Astrocyte of the spinal cord (primary cell): ENCODE results near the gene STK32C.
A peak's percentile ranks its signal among the peaks of the same experiment; 100 is the strongest.

Experiments used
- DNase-seq: peaks from one replicate; pipeline ENCODE4 v3.0.0; 2011; ENCODE audit warnings: low read depth, low spot score
- H3K4me3 ChIP-seq: 2 replicates; pipeline ENCODE4 v1.5.1; 2011; ENCODE audit warnings: low read depth, mild to moderate bottlenecking, low read length, moderate library complexity
- in situ Hi-C: cut with HindIII; loops from 2 replicates; pipeline ENCODE4 v1.10.0; 2017; ENCODE audit warnings: low sequenced_read_pairs
- TF ChIP-seq, protein P1 (sequence below): IDR thresholded peaks from 2 replicates; pipeline ENCODE4 v1.5.1; 2012; ENCODE audit warnings: low read depth, mild to moderate bottlenecking, low read length, inconsistent platforms

Gene STK32C

DNA sequence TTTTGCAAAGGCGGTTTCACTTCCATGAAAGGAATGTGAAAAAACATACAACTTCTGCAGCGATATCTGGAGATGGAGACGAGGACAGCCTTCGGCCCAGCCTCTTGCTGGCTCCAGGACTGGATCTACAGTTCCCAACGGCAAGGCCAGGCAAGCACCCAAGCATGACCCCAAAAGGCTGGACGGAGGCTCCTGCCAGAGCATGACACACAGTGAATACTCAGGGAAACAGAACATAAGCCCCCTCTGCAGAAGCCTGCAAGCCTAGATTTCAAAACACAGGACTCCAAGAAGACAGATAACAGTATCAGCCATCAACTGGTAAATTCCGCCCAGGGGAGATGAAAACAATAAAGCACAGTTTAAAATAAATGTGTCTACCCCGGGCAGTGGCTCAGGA lies 21.0 kb upstream of the STK32C start:
- TF ChIP-seq, protein P1, sequence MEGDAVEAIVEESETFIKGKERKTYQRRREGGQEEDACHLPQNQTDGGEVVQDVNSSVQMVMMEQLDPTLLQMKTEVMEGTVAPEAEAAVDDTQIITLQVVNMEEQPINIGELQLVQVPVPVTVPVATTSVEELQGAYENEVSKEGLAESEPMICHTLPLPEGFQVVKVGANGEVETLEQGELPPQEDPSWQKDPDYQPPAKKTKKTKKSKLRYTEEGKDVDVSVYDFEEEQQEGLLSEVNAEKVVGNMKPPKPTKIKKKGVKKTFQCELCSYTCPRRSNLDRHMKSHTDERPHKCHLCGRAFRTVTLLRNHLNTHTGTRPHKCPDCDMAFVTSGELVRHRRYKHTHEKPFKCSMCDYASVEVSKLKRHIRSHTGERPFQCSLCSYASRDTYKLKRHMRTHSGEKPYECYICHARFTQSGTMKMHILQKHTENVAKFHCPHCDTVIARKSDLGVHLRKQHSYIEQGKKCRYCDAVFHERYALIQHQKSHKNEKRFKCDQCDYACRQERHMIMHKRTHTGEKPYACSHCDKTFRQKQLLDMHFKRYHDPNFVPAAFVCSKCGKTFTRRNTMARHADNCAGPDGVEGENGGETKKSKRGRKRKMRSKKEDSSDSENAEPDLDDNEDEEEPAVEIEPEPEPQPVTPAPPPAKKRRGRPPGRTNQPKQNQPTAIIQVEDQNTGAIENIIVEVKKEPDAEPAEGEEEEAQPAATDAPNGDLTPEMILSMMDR, result no peak
- in situ Hi-C loops, result no loop called here
- no peak for DNase-seq
- H3K4me3 ChIP-seq, result no peak overlapping the region

DNA sequence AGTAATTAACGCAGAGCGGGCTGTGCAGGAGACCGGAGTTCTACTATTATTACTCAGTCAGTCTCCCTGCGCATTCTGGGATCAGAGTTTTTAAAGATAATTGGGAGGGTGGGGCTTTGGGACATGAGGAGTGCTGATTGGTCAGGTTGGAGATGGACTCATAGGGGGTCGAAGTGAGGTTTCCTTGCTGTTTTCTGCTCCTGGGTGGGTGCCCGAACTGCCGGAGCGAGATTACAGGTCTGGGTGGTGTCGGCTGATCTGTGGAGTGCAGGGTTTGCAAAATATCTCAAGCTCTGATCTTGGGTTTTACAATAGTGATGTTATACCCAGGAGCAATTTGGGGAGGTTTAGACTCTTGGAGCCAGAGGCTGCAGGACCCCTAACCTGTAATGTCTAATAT lies 20.4 kb upstream of the STK32C start:
- in situ Hi-C loops, result no loop called here
- no peak for DNase-seq
- H3K4me3 ChIP-seq, result no peak overlapping the region
- TF ChIP-seq, protein P1, result no peak

DNA sequence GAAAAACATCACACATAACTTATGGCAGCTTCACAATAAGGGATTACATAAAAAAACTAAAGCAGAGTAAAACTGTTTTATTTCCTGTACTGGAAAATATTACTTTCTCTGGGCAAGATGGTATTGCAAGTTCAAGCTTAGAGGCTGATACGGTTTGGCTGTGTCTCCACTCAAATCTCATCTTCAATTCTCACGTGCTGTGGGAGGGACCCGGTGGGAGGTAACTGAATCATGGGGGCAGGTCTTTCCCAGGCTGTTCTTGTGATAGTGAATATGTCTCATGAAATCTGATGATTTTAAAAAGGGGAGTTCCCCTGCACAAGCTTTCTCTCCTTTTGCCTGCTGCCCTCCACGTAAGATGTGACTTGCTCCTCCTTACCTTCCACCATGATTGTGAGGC lies 19.2 kb upstream of the STK32C start:
- no peak overlapping the region for H3K4me3 ChIP-seq
- in situ Hi-C loops, result no loop called here
- TF ChIP-seq, protein P1, result no peak
- DNase-seq, result no peak

DNA sequence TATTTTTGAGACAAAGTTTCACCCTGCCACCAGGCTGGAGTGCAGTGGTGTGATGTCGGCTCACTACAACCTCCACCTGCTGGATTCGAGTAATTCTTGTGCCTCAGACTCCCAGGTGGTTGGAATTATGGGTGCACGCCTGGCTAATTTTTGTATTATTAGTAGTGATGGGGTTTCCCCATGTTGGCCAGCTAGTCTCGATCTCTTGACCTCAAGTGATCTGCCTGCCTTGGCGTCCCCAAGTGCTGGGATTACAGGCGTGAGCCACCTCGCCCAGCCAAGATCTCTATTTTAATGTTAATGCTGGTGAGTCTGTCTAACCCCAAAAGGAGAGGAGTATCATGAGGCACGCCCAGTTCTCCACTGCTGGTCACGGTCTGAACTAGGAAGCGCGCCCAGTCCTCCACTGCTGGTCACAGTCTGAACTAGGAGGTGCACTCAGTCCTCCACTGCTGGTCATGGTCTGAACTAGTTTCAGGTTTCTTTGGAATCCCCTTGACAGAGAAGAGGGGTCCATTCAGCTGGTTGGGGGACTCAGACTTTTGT lies 18.7 kb upstream of the STK32C start:
- no peak overlapping the region for H3K4me3 ChIP-seq
- no peak for DNase-seq
- in situ Hi-C loops, result no loop called here
- TF ChIP-seq, protein P1, result no peak

DNA sequence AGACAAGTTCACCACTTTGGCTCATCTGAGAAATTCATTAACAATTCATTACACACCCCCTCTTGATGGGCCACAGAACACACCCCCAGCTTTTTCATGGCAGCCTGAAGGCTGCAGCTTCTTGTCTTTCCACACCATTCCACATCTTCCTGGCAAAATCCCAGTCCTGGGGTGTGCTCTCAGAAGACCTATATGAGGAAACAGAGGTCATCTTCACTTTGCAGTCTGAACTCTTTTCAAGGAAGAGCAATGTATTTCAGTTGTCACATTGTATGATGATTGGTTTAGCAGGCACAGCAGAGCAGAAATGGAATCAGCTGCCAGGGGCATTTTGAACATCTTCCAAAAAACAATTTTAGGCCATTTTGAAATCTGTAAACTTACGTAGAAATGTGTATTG lies 16.4 kb upstream of the STK32C start:
- TF ChIP-seq, protein P1, result no peak
- in situ Hi-C loops, result no loop called here
- H3K4me3 ChIP-seq, result no peak overlapping the region
- no peak for DNase-seq

DNA sequence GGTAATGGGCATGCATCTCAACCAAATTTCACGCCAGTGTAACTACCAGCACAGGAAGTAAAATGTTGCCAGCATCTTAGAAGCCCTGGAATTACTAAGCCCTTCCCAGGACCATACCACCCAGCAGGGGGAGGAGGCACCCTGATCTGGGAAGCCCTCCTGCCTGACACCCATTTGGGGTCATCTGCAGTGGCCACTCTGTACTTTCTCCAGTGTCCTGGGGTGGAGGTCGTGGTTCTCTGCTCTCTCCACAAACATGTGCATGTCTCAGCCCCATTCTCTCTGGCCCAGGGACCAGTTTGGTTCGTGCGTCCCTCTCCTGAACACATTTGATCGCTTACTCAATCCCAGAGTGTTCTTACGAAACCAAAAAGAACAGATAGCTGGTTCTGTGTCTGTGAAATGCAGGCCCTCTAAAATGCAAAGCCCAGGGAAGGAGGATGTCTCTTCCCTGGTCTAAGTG lies 14.9 kb upstream of the STK32C start:
- DNase-seq, result no peak
- TF ChIP-seq, protein P1, result peak; percentile 7
- H3K4me3 ChIP-seq, result no peak overlapping the region
- in situ Hi-C loops, result no loop called here

DNA sequence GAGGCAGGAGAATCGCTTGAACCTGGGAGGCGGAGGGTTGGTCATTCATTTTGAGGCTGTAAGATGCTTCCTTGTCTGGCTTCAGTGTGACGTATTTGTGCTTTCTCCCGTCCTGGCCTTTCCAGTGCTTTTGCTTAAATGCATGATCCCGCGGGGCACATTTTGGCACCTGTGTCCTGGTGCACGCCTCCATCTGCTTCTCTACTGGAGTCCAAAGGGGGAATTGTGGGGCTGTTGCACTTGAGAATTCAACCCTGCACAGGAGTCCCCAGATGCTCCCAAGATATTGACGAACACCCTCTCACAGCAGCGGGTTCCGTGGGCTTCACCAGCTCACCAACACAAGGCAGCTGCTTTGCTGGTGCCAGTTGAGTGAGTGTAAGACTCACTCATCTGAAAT lies 14.0 kb upstream of the STK32C start:
- TF ChIP-seq, protein P1, result no peak
- no peak for DNase-seq
- H3K4me3 ChIP-seq, result no peak overlapping the region
- in situ Hi-C loops, result no loop called here
